Umbilical cord (tissue), 2 donors: ENCODE results near the gene ANGPTL2. TPM values are rescaled to one million over a fixed set of nuclear protein-coding genes. Genes with fewer than 3 reads are reported as not detected.

Experiments used
- DNase-seq: peaks from one replicate; pipeline ENCODE4 v3.0.0-alpha.2; 2015; ENCODE audit warnings: low spot score
- total RNA-seq: library from RNA; depleted of rRNA; stranded (reverse); fragments of >200 nt; gene quantifications from one replicate; pipeline ENCODE4 v1.2.3, GENCODE V29; 2014; ENCODE audit warnings: low replicate concordance; ENCODE audit not compliant: insufficient read depth

The ANGPTL2 gene
- total RNA-seq, 1 donor from 2014 or later: 14.7 TPM

- no peak for DNase-seq
Observed at GRCh38 chr9:127096208-127096607, 26.2 kb downstream of the ANGPTL2 start.

GRCh38 chr9:127095411-127095810, 27.0 kb downstream of the ANGPTL2 start:
- DNase-seq: no peak

- no peak for DNase-seq
Observed at GRCh38 chr9:127093319-127094020, 29.0 kb downstream of the ANGPTL2 start.

GRCh38 chr9:127092041-127092608, 30.3 kb downstream of the ANGPTL2 start:
- no peak for DNase-seq

- DNase-seq: no peak
Observed at GRCh38 chr9:127091526-127091925, 30.9 kb downstream of the ANGPTL2 start.

- DNase-seq: peak; percentile 27
Observed at GRCh38 chr9:127090341-127090985, 32.0 kb downstream of the ANGPTL2 start.

GRCh38 chr9:127089631-127090081, 32.8 kb downstream of the ANGPTL2 start:
- DNase-seq: no peak

- DNase-seq: no peak
Observed at GRCh38 chr9:127088724-127089615, 33.5 kb downstream of the ANGPTL2 start.

- no peak for DNase-seq
Observed at GRCh38 chr9:127087836-127088235, 34.6 kb downstream of the ANGPTL2 start.

- DNase-seq: no peak
Observed at GRCh38 chr9:127087411-127087810, 35.0 kb downstream of the ANGPTL2 start.

- DNase-seq: no peak
Observed at GRCh38 chr9:127086771-127087170, 35.7 kb downstream of the ANGPTL2 start.

- DNase-seq: no peak
Observed at GRCh38 chr9:127085186-127085585, 37.2 kb downstream of the ANGPTL2 start.

- DNase-seq: peak; percentile 73
Observed at GRCh38 chr9:127084076-127085039, 38.1 kb downstream of the ANGPTL2 start.

- no peak for DNase-seq
Observed at GRCh38 chr9:127083138-127083980, 39.1 kb downstream of the ANGPTL2 start.

GRCh38 chr9:127081250-127082185, 40.9 kb downstream of the ANGPTL2 start:
- DNase-seq: no peak

GRCh38 chr9:127079446-127080140, 42.8 kb downstream of the ANGPTL2 start:
- no peak for DNase-seq

GRCh38 chr9:127078988-127079387, 43.4 kb downstream of the ANGPTL2 start:
- DNase-seq: no peak

- peak; percentile 43 for DNase-seq
Observed at GRCh38 chr9:127078336-127078735, 44.1 kb downstream of the ANGPTL2 start.
